ENCODE results near the gene DOK1.
A peak's percentile ranks its signal among the peaks of the same experiment; 100 is the strongest.

DOK1 gene

DNA sequence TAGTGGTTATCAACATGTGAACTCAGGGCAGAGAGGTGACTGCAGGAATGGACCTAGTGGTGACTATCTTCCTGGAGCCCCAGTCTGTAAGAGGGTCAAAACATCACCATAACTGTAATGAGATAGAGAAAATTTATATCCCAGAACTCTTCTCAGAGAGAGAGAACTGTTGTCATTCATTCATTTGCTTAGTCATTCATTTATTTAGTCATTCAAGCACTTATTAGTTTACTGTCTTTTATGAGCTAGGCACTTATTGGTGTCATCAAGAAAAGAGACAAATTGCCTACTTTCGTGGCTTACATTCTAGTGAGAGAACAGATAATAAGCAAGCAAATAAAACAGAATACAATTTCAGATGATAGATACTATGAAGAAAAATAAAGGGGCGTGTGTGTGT is 34.1 kb downstream of the DOK1 start:
- Mint-ChIP-seq H3K27me3 (peaks cover 4% of the 10 kb centered on the region), H3K4me3 (no peak overlapping the region), H3K36me3 (no peaks in the 10 kb centered on the region), H3K27ac (no peak overlapping the region), H3K4me1 (peaks cover 14% of the 10 kb centered on the region), H3K9me3 (no peaks in the 10 kb centered on the region)

DNA sequence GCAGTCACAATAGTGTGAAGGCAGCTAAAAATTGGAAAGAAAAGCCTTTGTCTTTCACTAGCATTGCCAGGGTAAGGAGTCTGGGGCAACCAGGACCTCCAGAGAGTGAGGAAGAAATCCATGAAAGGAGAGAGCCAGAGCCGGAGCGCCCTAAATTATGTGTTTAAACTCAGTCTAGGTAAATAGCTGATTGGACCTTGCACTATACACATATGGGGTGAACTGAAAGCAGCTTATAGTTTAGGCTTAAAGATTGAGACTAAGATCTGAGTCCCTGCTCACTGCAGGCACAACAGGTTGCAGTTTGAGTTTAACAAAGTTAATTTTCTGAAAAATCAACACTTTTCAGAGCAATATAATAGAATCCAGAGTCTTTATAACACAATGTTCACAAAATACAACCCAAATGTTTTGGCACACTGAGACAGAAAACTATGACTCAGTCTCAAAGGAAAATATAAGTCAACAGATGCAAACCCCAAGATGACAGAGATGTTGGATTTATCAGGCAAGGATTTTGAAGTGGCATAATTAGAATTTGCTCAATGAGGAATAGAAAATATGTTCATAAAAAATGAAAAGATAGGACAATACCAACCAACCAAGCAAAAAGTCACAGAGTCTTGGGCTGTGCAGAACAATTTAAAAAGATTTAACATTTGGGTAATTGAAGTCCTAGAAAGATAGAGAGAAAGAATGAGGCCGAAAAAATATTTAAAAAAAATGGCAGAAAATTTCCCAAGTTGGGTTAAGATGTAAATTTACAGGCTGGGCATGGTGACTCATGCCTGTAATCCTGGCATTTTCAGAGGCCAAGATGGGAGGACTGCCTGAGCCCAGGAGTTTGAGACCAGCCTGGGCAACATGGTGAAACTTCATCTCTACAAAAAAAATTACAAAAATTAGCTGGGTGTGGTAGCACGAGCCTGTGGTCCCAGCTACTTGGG is 39.6 kb downstream of the DOK1 start:
- peak overlapping the region; percentile 41 for H3K27ac Mint-ChIP-seq
- no peaks in the 10 kb centered on the region for H3K9me3 Mint-ChIP-seq
- H3K4me1 Mint-ChIP-seq, result peaks cover 5% of the 10 kb centered on the region
- peaks cover 18% of the 10 kb centered on the region for H3K27me3 Mint-ChIP-seq
- no peak overlapping the region for H3K4me3 Mint-ChIP-seq
- H3K36me3 Mint-ChIP-seq, result no peaks in the 10 kb centered on the region

DNA sequence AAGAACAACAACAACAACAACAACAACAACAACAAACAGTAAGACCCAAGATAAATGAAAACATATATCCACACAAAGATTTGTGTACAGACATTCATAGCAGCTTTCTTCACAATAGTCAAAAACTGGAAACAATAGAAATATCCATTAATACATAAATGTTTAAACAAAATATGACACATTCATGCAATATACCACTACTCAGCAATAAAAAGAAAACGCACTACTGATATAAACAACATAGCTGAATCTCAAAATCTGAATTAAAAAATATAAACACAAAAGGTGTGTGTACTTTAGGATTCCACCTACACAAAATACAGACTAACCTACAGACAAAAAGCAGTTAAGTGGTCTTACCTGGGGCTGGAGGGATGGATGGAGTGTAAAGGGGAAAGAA is 42.1 kb downstream of the DOK1 start:
- Mint-ChIP-seq H3K27me3 (peaks cover 18% of the 10 kb centered on the region), H3K36me3 (no peaks in the 10 kb centered on the region), H3K4me1 (peaks cover 5% of the 10 kb centered on the region), H3K4me3 (no peak overlapping the region), H3K9me3 (no peaks in the 10 kb centered on the region), H3K27ac (no peak overlapping the region)

DNA sequence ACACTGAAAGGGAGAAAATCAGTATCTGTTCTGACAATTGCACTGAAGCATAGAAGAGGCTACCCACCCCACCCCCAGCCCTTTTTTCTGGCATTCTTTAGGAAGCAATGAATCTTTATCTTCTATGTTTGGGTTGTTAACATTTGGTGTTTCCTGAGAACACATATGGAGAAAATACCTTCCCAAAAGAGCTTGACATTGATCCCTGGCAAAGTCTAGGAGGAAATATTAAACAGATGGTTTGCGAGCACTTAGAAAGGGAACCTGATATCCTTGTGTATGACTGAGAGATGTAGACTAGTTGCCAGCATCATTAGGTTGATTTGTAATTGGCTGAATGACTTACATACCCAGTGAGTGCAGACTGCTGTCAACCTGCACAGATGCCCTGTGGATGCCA is 42.9 kb downstream of the DOK1 start:
- Mint-ChIP-seq H3K36me3 (no peaks in the 10 kb centered on the region), H3K27me3 (peaks cover 16% of the 10 kb centered on the region), H3K4me1 (peaks cover 5% of the 10 kb centered on the region), H3K4me3 (no peak overlapping the region), H3K9me3 (no peaks in the 10 kb centered on the region), H3K27ac (no peak overlapping the region)

DNA sequence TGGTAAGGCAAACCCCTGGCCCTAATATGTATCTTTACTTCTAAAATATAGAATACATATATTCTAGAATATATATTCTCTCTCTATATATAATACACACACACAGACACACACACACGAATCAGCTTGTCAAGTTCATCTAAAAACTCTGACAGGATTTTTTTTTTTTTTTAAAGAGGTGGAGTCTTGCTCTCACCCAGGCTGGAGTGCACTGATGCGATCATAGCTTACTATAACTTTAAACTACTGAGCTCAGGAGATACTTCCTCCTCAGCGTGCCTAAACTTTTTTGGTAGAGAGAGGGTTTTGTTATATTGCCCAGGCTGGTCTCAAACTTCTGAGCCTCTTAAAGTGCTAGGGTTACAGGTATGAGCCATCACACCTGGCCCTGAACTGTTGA is 45.2 kb downstream of the DOK1 start:
- peaks cover 13% of the 10 kb centered on the region for H3K27me3 Mint-ChIP-seq
- H3K27ac Mint-ChIP-seq, result no peak overlapping the region
- no peak overlapping the region for H3K4me3 Mint-ChIP-seq
- H3K9me3 Mint-ChIP-seq, result no peaks in the 10 kb centered on the region
- H3K4me1 Mint-ChIP-seq, result no peaks in the 10 kb centered on the region
- no peaks in the 10 kb centered on the region for H3K36me3 Mint-ChIP-seq

DNA sequence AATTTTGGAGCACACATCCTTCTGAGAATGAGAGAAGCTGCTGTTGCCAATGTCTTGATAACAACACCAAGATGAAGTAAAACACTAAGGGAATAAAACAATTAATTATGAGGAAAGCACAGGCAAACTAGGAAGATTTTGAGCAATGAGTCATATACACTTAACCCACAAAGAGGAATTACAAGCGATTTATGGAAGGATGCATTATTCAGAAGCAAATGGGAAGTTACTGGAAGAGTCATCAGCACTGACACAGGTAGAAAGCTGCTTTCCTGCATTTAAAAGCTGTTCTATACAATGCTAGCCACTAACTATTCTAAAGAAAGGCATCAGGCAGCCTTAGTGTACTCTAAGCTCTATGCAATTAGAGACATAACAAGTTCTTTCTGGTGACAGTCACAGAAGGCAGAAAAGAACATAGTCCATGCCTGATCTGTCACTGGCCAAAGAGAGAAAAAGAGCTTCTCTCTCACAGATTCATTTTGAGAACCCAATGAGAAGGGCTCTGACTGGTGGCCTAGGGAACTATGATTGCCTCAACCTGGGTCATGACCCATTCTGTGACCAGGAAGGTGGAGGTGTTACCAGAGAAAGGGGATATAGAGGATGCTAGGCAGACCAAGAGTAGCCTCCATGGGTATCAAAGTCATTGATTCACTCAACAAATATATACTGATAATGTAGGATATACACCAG is 48.2 kb downstream of the DOK1 start:
- Mint-ChIP-seq H3K27ac (no peak overlapping the region), H3K27me3 (peaks cover 8% of the 10 kb centered on the region), H3K4me3 (no peak overlapping the region), H3K4me1 (no peaks in the 10 kb centered on the region), H3K36me3 (no peaks in the 10 kb centered on the region), H3K9me3 (no peaks in the 10 kb centered on the region)

DNA sequence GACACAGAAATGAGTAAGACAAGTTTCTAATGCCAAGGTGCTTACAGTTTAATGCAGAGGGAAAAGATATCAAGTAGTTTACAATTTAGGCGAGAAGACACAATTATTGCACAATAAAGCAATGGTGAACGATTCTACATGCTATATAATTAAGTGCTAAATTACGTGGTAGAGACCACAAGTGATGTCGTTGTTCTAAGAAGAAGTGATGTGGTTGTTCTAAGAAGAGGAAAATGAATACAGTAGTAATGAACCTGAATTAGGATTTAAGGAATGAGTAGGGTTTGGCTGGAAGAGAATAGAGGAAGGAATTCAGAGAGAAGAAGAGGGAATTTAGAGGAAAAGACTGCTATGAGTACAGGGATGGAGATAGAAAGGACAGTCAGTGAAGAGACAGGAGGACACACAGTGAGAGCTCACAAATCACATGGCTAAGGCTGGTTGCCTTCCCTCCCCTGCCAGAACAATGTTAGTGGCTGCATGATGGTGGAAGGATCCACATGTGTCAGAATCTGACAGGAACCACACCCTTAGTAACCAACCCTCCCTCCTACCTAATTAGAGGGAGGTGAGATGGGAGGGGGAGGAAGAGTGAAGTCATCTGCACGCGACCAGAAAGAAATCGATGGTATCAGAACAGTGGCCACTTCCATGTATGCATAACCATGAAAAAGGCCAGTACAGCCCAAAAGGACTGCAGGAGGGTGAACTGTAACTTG is 48.9 kb downstream of the DOK1 start:
- Mint-ChIP-seq H3K36me3 (no peaks in the 10 kb centered on the region), H3K9me3 (no peaks in the 10 kb centered on the region), H3K27ac (no peak overlapping the region), H3K4me3 (no peak overlapping the region), H3K4me1 (no peaks in the 10 kb centered on the region), H3K27me3 (peaks cover 11% of the 10 kb centered on the region)

DNA sequence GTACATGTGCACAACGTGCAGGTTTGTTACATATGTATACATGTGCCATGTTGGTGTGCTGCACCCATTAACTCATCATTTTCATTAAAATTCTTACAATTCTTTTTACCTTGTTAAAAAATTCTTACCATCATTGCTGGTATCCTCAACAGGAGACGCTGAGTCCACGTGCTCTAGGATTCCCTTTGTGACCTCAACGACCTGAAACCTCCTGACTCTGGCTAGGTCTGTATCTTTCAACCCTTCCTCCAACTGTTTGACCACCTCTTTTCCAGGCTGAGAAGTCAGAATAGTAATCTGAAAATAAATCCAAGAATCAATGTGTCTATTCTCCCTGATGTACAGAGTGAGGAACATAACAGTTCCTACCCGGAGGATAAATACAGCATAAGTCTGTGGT is 52.4 kb downstream of the DOK1 start:
- Mint-ChIP-seq H3K9me3 (no peaks in the 10 kb centered on the region), H3K4me1 (no peaks in the 10 kb centered on the region), H3K4me3 (no peak overlapping the region), H3K27ac (no peak overlapping the region), H3K36me3 (peaks cover 4% of the 10 kb centered on the region), H3K27me3 (peaks cover 18% of the 10 kb centered on the region)

Measured in activated naive CD4-positive, alpha-beta T cell treated with anti-CD3 and anti-CD28 coated beads, Interleukin-2, amount 50 U/mL, for 24 hours (primary cell).